GM23338 (cell line): ENCODE results near the gene EPC1. TPM values are rescaled to one million over a fixed set of nuclear protein-coding genes. Genes with fewer than 3 reads are reported as not detected.

Source experiments
- ATAC-seq: fragments of 200-7000 bp; cut with Tn5 transposase; 3 replicates; pipeline ENCODE4 v1.9.1; 2020
- DNase-seq: peaks from one replicate; pipeline ENCODE4 v3.0.0-alpha.2; 2015; ENCODE audit warnings: low spot score
- H2AFZ ChIP-seq: fragments of 200-600 bp; sonication (generic); 2 replicates; pipeline ENCODE4 v1.8.0; 2016; ENCODE audit warnings: antibody characterized with exemption, mild to moderate bottlenecking, moderate library complexity
- H3F3A ChIP-seq: fragments of 200-600 bp; sonication (generic); replicated peaks from 2 replicates; pipeline ENCODE4 v1.8.0; 2017; ENCODE audit warnings: antibody characterized with exemption, mixed run types, low read depth
- H3K27ac ChIP-seq: fragments of 200-600 bp; sonication (generic); 2 replicates; pipeline ENCODE4 v1.6.1; 2016; ENCODE audit warnings: low read depth
- H3K27me3 ChIP-seq: fragments of 200-600 bp; sonication (generic); 2 replicates; pipeline ENCODE4 v1.8.0; 2016; ENCODE audit warnings: mild to moderate bottlenecking, mixed run types, moderate library complexity; ENCODE audit not compliant: insufficient read depth
- H3K36me3 ChIP-seq: fragments of 200-600 bp; sonication (generic); 2 replicates; pipeline ENCODE4 v1.8.0; 2016; ENCODE audit warnings: mild to moderate bottlenecking; ENCODE audit not compliant: insufficient read depth
- H3K4me1 ChIP-seq: fragments of 200-600 bp; sonication (generic); 2 replicates; pipeline ENCODE4 v1.8.0; 2016; ENCODE audit warnings: mild to moderate bottlenecking, moderate library complexity; ENCODE audit not compliant: insufficient read depth
- H3K4me2 ChIP-seq: fragments of 200-600 bp; sonication (generic); 2 replicates; pipeline ENCODE4 v1.7.1; 2017; ENCODE audit warnings: mixed run types
- H3K4me3 ChIP-seq: fragments of 200-600 bp; sonication (generic); 2 replicates; pipeline ENCODE4 v1.6.1; 2016; ENCODE audit warnings: mixed run types
- H3K79me2 ChIP-seq: fragments of 200-600 bp; sonication (generic); replicated peaks from 2 replicates; pipeline ENCODE4 v1.8.0; 2017; ENCODE audit warnings: mild to moderate bottlenecking; ENCODE audit not compliant: insufficient read depth
- H3K9me2 ChIP-seq: fragments of 200-600 bp; sonication (generic); 2 replicates; pipeline ENCODE4 v1.8.0; 2017; ENCODE audit not compliant: insufficient read depth
- H4K20me1 ChIP-seq: fragments of 200-600 bp; sonication (generic); replicated peaks from 2 replicates; pipeline ENCODE4 v1.8.0; 2017; ENCODE audit warnings: mild to moderate bottlenecking; ENCODE audit not compliant: insufficient read depth
- H3K27ac Mint-ChIP-seq: 2 replicates; pipeline ENCODE4 v1.8.0; 2020; ENCODE audit warnings: inconsistent platforms, mild to moderate bottlenecking, moderate library complexity, mixed read lengths
- H3K27me3 Mint-ChIP-seq: 3 replicates; pipeline ENCODE4 v1.8.0; 2022; ENCODE audit warnings: low read depth, mild to moderate bottlenecking, moderate library complexity, mixed read lengths, inconsistent platforms; ENCODE audit not compliant: insufficient read depth, poor library complexity
- H3K36me3 Mint-ChIP-seq: 3 replicates; pipeline ENCODE4 v1.8.0; 2021; ENCODE audit warnings: low read depth, mild to moderate bottlenecking, inconsistent platforms, moderate library complexity, mixed read lengths
- H3K4me1 Mint-ChIP-seq: 3 replicates; pipeline ENCODE4 v1.8.0; 2020; ENCODE audit warnings: mild to moderate bottlenecking, inconsistent platforms, mixed read lengths
- H3K4me3 Mint-ChIP-seq: 3 replicates; pipeline ENCODE4 v1.8.0; 2021; ENCODE audit warnings: moderate library complexity, mild to moderate bottlenecking, inconsistent platforms, mixed read lengths
- H3K9me3 Mint-ChIP-seq: 3 replicates; pipeline ENCODE4 v1.8.0; 2020; ENCODE audit warnings: moderate library complexity, mild to moderate bottlenecking, inconsistent platforms, mixed read lengths
- ETS1 ChIP-seq: IDR thresholded peaks from 2 replicates; pipeline ENCODE4 v1.6.1; 2016; ENCODE audit warnings: antibody characterized with exemption
- EZH2 ChIP-seq: fragments of 200-600 bp; sonication (generic); IDR thresholded peaks from one replicate; pipeline ENCODE4 v1.8.0; 2017; ENCODE audit warnings: antibody characterized with exemption, mild to moderate bottlenecking, low read depth; ENCODE audit not compliant: unreplicated experiment
- EZH2phosphoT487 ChIP-seq: fragments of 200-600 bp; sonication (generic); IDR thresholded peaks from one replicate; pipeline ENCODE4 v1.8.1; 2018; ENCODE audit warnings: antibody characterized with exemption; ENCODE audit not compliant: unreplicated experiment
- JUNB ChIP-seq: IDR thresholded peaks from one replicate; pipeline ENCODE4 v1.6.1; 2016; ENCODE audit warnings: antibody characterized with exemption; ENCODE audit not compliant: unreplicated experiment
- NANOG ChIP-seq: IDR thresholded peaks from 2 replicates; pipeline ENCODE4 v1.6.1; 2016; ENCODE audit warnings: antibody characterized with exemption, borderline replicate concordance
- POLR2AphosphoS5 ChIP-seq: IDR thresholded peaks from 2 replicates; pipeline ENCODE4 v1.6.1; 2016; ENCODE audit warnings: antibody characterized with exemption, low read depth
- REST ChIP-seq: IDR thresholded peaks from one replicate; pipeline ENCODE4 v1.6.1; 2018; ENCODE audit warnings: antibody characterized with exemption; ENCODE audit not compliant: unreplicated experiment
- ZNF114 ChIP-seq: fragments of 250-450 bp; sonication (Bioruptor Pico); IDR thresholded peaks from 2 replicates; pipeline ENCODE4 v1.5.0; 2020; ENCODE audit warnings: mild to moderate bottlenecking, moderate library complexity
- ZNF462 ChIP-seq: fragments of 250-450 bp; sonication (Bioruptor Pico); IDR thresholded peaks from 2 replicates; pipeline ENCODE4 v1.5.0; 2020; ENCODE audit warnings: mild to moderate bottlenecking, moderate library complexity
- polyA plus RNA-seq: library from polyadenylated mRNA; unstranded; fragments of >200 nt; fragmentation: Nextera tagmentation; extraction: Ambion mirVana; gene quantifications from 2 replicates; pipeline ENCODE4 v1.2.1, GENCODE V29; 2016
- total RNA-seq: library from RNA; depleted of rRNA; stranded (reverse); fragments of >200 nt; shearing (Covaris generic); gene quantifications from 2 replicates; pipeline ENCODE4 v1.2.3, GENCODE V29; 2014

The EPC1 gene
- total and polyA plus RNA-seq, 2 experiments from 2014 or later = 24.1 to 25.9 TPM

- TF ChIP-seq ZNF462 (CRISPR knock-in tag) (no peak), POLR2AphosphoS5 (no peak), ZNF114 (CRISPR knock-in tag) (no peak), JUNB (no peak)
These were observed 26.1 kb upstream of the EPC1 start (continued) for GRCh38 chr10:32373031-32373430.

GRCh38 chr10:32372000-32372875, 25.3 kb upstream of the EPC1 start:
- Histone ChIP-seq H3F3A (no peaks in the 10 kb centered on the region), H3K4me3 (no peak overlapping the region), H3K4me2 (no peak overlapping the region), H3K9me2 (no peaks in the 10 kb centered on the region), H3K4me1 (no peaks in the 10 kb centered on the region), H3K36me3 (no peaks in the 10 kb centered on the region), H3K79me2 (peaks cover 56% of the 10 kb centered on the region), H4K20me1 (no peaks in the 10 kb centered on the region; the same call in 1 of the 2 replicates), H2AFZ (no peak overlapping the region), H3K27me3 (no peaks in the 10 kb centered on the region), H3K27ac (no peak overlapping the region)
- no peak for ATAC-seq
- peaks cover 2% of the 10 kb centered on the region; the same call in 2 of the 3 replicates for H3K4me1 Mint-ChIP-seq
- no peaks in the 10 kb centered on the region for H3K9me3 Mint-ChIP-seq
- H3K4me3 Mint-ChIP-seq = no peak overlapping the region
- no peaks in the 10 kb centered on the region for H3K36me3 Mint-ChIP-seq
- H3K27me3 Mint-ChIP-seq = no peaks in the 10 kb centered on the region
- H3K27ac Mint-ChIP-seq = no peak overlapping the region
- no peak for DNase-seq
- TF ChIP-seq EZH2 = no peak
- TF ChIP-seq POLR2AphosphoS5 = no peak
- TF ChIP-seq JUNB = no peak
- TF ChIP-seq EZH2phosphoT487 = no peak
- no peak for TF ChIP-seq REST
- no peak for TF ChIP-seq ZNF114 (CRISPR knock-in tag)
- TF ChIP-seq ETS1 = no peak
- no peak for TF ChIP-seq NANOG
